Measurements from ENCODE around the gene PLEKHM2. TPM values are rescaled to one million over a fixed set of nuclear protein-coding genes. Genes with fewer than 3 reads are reported as not detected.

PLEKHM2 gene
- total RNA-seq, 1 experiment from 2014 or later, result 49.7 TPM

DNA sequence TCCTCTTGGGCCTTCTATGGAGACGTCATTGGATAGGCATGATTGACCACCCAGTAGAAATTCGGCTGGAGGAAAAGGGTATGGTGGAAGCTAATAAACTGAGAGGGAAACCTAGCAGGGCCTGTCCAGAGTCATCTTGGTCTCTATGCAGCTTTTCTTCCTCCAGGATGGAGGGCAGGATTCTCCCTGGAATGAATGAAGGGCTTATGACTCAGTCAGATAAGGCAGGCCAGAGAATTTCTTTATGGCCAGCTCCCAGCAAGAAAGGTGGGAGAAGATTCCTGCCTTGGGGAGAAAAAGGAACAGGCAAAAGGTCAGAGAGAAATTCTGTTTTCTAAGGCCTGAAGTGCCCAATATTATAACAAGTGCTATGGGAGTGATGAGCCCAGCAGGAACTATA lies 91.6 kb downstream of the PLEKHM2 start:
- CTCF ChIA-PET, result interaction anchor here (0.7 to 3.2 kb wide), 4 partner anchors 16 to 73 kb away, joined by 3 to 12 read pairs (median 6); no protein-coding TSS in a partner anchor
- TF ChIP-seq ZNF219 (CRISPR knock-in tag; IDR thresholded peaks at IDR 0.05; ENCODE audit: borderline replicate concordance) (no peak), ELF4 (CRISPR knock-in tag; IDR thresholded peaks at IDR 0.05; ENCODE audit: low read depth) (no peak), RELA (CRISPR knock-in tag; IDR thresholded peaks at IDR 0.05; ENCODE audit: borderline replicate concordance) (no peak)
- TF ChIP-seq, protein P1, sequence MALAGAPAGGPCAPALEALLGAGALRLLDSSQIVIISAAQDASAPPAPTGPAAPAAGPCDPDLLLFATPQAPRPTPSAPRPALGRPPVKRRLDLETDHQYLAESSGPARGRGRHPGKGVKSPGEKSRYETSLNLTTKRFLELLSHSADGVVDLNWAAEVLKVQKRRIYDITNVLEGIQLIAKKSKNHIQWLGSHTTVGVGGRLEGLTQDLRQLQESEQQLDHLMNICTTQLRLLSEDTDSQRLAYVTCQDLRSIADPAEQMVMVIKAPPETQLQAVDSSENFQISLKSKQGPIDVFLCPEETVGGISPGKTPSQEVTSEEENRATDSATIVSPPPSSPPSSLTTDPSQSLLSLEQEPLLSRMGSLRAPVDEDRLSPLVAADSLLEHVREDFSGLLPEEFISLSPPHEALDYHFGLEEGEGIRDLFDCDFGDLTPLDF (CRISPR knock-in tag; IDR thresholded peaks at IDR 0.05), result no peak
- Mint-ChIP-seq H3K4me1 (no peaks in the 10 kb centered on the region), H3K9me3 (no peaks in the 10 kb centered on the region), H3K36me3 (peaks cover 73% of the 10 kb centered on the region), H3K4me3 (no peak overlapping the region), H3K27ac (no peak overlapping the region), H3K27me3 (ENCODE audit: low read depth) (no peaks in the 10 kb centered on the region)
- no peak for DNase-seq (ENCODE audit: low spot score)
- ATAC-seq, result no peak
- POLR2A ChIA-PET, result no interaction called here

- no peak for TF ChIP-seq ZNF232 (CRISPR knock-in tag; IDR thresholded peaks at IDR 0.05)
- no peak for TF ChIP-seq ZNF416 (CRISPR knock-in tag; IDR thresholded peaks at IDR 0.05)
- no peak for TF ChIP-seq ZNF263 (CRISPR knock-in tag; IDR thresholded peaks at IDR 0.05; ENCODE audit: low read depth)
- TF ChIP-seq RORB (CRISPR knock-in tag; IDR thresholded peaks at IDR 0.05), result no peak
- TF ChIP-seq ESRRA (CRISPR knock-in tag; IDR thresholded peaks at IDR 0.05; ENCODE audit: borderline replicate concordance), result no peak
- no peak for TF ChIP-seq KAT7 (CRISPR knock-in tag; IDR thresholded peaks at IDR 0.05; ENCODE audit: borderline replicate concordance)
- TF ChIP-seq ZNF219 (CRISPR knock-in tag; IDR thresholded peaks at IDR 0.05; ENCODE audit: borderline replicate concordance), result no peak
- no peak for TF ChIP-seq NFYB (CRISPR knock-in tag; conservative IDR thresholded peaks at IDR 0.05; ENCODE audit: low read depth)
- TF ChIP-seq TEAD4 (CRISPR knock-in tag; IDR thresholded peaks at IDR 0.05), result no peak
- TF ChIP-seq IRF2 (CRISPR knock-in tag; IDR thresholded peaks at IDR 0.05; ENCODE audit: borderline replicate concordance, low read depth), result no peak
- TF ChIP-seq, protein P1 (CRISPR knock-in tag; IDR thresholded peaks at IDR 0.05), result no peak
- TF ChIP-seq SOX15 (CRISPR knock-in tag; IDR thresholded peaks at IDR 0.05), result no peak
- no peak for TF ChIP-seq ETV6 (CRISPR knock-in tag; IDR thresholded peaks at IDR 0.05)
- Mint-ChIP-seq H3K27ac (no peak overlapping the region), H3K27me3 (ENCODE audit: low read depth) (no peaks in the 10 kb centered on the region), H3K4me1 (no peaks in the 10 kb centered on the region), H3K4me3 (no peak overlapping the region), H3K36me3 (peaks cover 66% of the 10 kb centered on the region), H3K9me3 (no peaks in the 10 kb centered on the region)
- ChIA-PET CTCF (interaction anchor here (1.3 to 1.5 kb wide), 2 partner anchors 14 to 171 kb away, joined by 3 to 13 read pairs; no protein-coding TSS in a partner anchor), POLR2A (no interaction called here)
- DNase-seq (ENCODE audit: low spot score) (no peak), ATAC-seq (no peak)
Measured at GRCh38 chr1:15777909-15778707, 94.0 kb downstream of the PLEKHM2 start.

Other genes starting within 250 kb of the PLEKHM2 start
- 1.6 to 2.2 TPM (median 2.2 TPM) in 3 replicates for gene CTRC, start 245.9 kb upstream of the PLEKHM2 start, total RNA-seq (2021)
- 0.83 to 1.1 TPM (median 1.1 TPM) in 3 replicates for gene CELA2A, start 227.6 kb upstream of the PLEKHM2 start, total RNA-seq (2021)
- gene CELA2B, start 208.2 kb upstream of the PLEKHM2 start, total RNA-seq (2021), result 0.55 TPM in 1 of 3 replicates, not detected in the others
- gene CASP9, start 160.1 kb upstream of the PLEKHM2 start, total RNA-seq (2021), result 13.5 to 18.6 TPM (median 16.6 TPM) in 3 replicates
- gene DNAJC16, start 157.5 kb upstream of the PLEKHM2 start, total RNA-seq (2021), result 16.4 to 20.4 TPM (median 17.5 TPM) in 3 replicates
- 4.9 to 5.6 TPM (median 5.5 TPM) in 3 replicates for gene AGMAT, start 99.3 kb upstream of the PLEKHM2 start, total RNA-seq (2021)
- 33.8 to 34.2 TPM (median 33.8 TPM) in 3 replicates for gene DDI2, start 66.9 kb upstream of the PLEKHM2 start, total RNA-seq (2021)
- 0.82 to 2.0 TPM (median 1.1 TPM) in 3 replicates for gene SLC25A34, start 51.9 kb downstream of the PLEKHM2 start, total RNA-seq (2021)
- gene TMEM82, start 58.2 kb downstream of the PLEKHM2 start, total RNA-seq (2021), result 0.48 to 1.4 TPM (median 0.94 TPM) in 3 replicates
- gene FBLIM1, start 74.5 kb downstream of the PLEKHM2 start, total RNA-seq (2021), result 70.9 to 78.3 TPM (median 76.6 TPM) in 3 replicates
- 2.6 to 3.8 TPM (median 2.7 TPM) in 3 replicates for gene UQCRHL, start 123.3 kb downstream of the PLEKHM2 start, total RNA-seq (2021)
- gene SPEN, start 163.4 kb downstream of the PLEKHM2 start, total RNA-seq (2021), result 48.5 to 50.2 TPM (median 48.8 TPM) in 3 replicates

Measured in WTC11 (cell line).